HT-29 (cell line): ENCODE measurements around the gene NOP9. TPM values are rescaled to one million over a fixed set of nuclear protein-coding genes. Genes with fewer than 3 reads are reported as not detected.
"Not testable (repeated sequence)": the region's sequence is repeated elsewhere in the genome, so short reads cannot be mapped to it uniquely, and the experiment has no call there.

Source experiments
- DNase-seq: peaks from one replicate; pipeline ENCODE4 v3.0.0-alpha.2; 2015; ENCODE audit warnings: low spot score
- total RNA-seq: library from RNA; depleted of rRNA; stranded (reverse); fragments of >200 nt; shearing (Covaris generic); gene quantifications from 2 replicates; pipeline ENCODE4 v1.2.3, GENCODE V29; 2014

Gene NOP9
- total RNA-seq, 1 experiment from 2014 or later = 27.7 TPM

GRCh38 chr14:24325041-24325530 is 25.4 kb downstream of the NOP9 start:
- DNase-seq = no peak

GRCh38 chr14:24325963-24326362 is 26.3 kb downstream of the NOP9 start:
- no peak for DNase-seq

- no peak for DNase-seq
Observed at GRCh38 chr14:24327303-24327702, 27.7 kb downstream of the NOP9 start.

GRCh38 chr14:24327914-24328313 is 28.3 kb downstream of the NOP9 start:
- DNase-seq = not testable (repeated sequence)

GRCh38 chr14:24329073-24329663 is 29.5 kb downstream of the NOP9 start:
- DNase-seq = no peak

- no peak for DNase-seq
Observed at GRCh38 chr14:24329736-24330135, 30.1 kb downstream of the NOP9 start.

GRCh38 chr14:24330973-24331674 is 31.5 kb downstream of the NOP9 start:
- DNase-seq = no peak

- peak; percentile 19 for DNase-seq
Observed at GRCh38 chr14:24331731-24332267, 32.1 kb downstream of the NOP9 start.

GRCh38 chr14:24332268-24332993 is 32.8 kb downstream of the NOP9 start:
- peak; percentile 71 for DNase-seq

- no peak for DNase-seq
Observed at GRCh38 chr14:24334431-24335291, 35.0 kb downstream of the NOP9 start, which contains the start of gene ADCY4. ADCY4 (minus strand) TSS chr14:24335071; CDS start chr14:24334652, 419 bp downstream.

GRCh38 chr14:24335461-24336171 is 36.0 kb downstream of the NOP9 start:
- peak; percentile 50 for DNase-seq

- DNase-seq = peak; percentile 33
Observed at GRCh38 chr14:24337144-24337823, 37.6 kb downstream of the NOP9 start.

GRCh38 chr14:24337824-24338175 is 38.1 kb downstream of the NOP9 start:
- no peak for DNase-seq

GRCh38 chr14:24338843-24339242 is 39.2 kb downstream of the NOP9 start:
- no peak for DNase-seq

- peak; percentile 73 for DNase-seq
Observed at GRCh38 chr14:24339284-24340151, 39.9 kb downstream of the NOP9 start, which contains the start of gene RIPK3. RIPK3 (minus strand) TSS chr14:24339991; CDS start chr14:24339826, 165 bp downstream.

GRCh38 chr14:24340606-24341005 is 41.0 kb downstream of the NOP9 start:
- DNase-seq = no peak

GRCh38 chr14:24342889-24343288 is 43.2 kb downstream of the NOP9 start:
- DNase-seq = no peak

GRCh38 chr14:24343795-24344660 is 44.4 kb downstream of the NOP9 start:
- peak; percentile 7 for DNase-seq
